PFSK-1 (cell line): ENCODE measurements around the gene KDM6A.

Experiments
- FOXP2 ChIP-seq: optimal IDR thresholded peaks from 2 replicates; pipeline ENCODE3; 2011; ENCODE audit warnings: borderline replicate concordance, control low read depth, inconsistent platforms; ENCODE audit not compliant: insufficient read depth; ENCODE audit errors: extremely low read length, extremely low read depth
- POLR2AphosphoS5 ChIP-seq: IDR thresholded peaks from 2 replicates; pipeline ENCODE4 v1.6.1; 2012; ENCODE audit warnings: low read depth, mild to moderate bottlenecking, control low read depth, low read length, moderate library complexity
- REST ChIP-seq, 2 experiments: IDR thresholded peaks; 2 replicates each; pipeline versions ENCODE4 v1.6.1 to v1.8.0; 2011 to 2012; ENCODE audit warnings: low read depth in 2 of 2, low read length in 2 of 2, control low read depth in 1 of 2, inconsistent platforms in 1 of 2, mild to moderate bottlenecking in 1 of 2, moderate library complexity in 1 of 2; ENCODE audit not compliant: insufficient read depth in 1 of 2
- SIN3A ChIP-seq: IDR thresholded peaks from 2 replicates; pipeline ENCODE4 v1.6.1; 2012; ENCODE audit warnings: mild to moderate bottlenecking, low read length, moderate library complexity, borderline replicate concordance; ENCODE audit not compliant: insufficient read depth
- TAF1 ChIP-seq: IDR thresholded peaks from 2 replicates; pipeline ENCODE4 v1.6.1; 2012; ENCODE audit warnings: low read length, control low read depth, borderline replicate concordance; ENCODE audit not compliant: insufficient read depth

GRCh38 chrX:45050558-45050957, 177.6 kb downstream of the KDM6A start:
- TF ChIP-seq FOXP2 = no peak
- TF ChIP-seq REST (IDR thresholded peaks at IDR 0.05; ENCODE audit: insufficient read depth in 1 of 2, low read depth in 2 of 2, low read length in 2 of 2) = no peak
- TF ChIP-seq SIN3A = no peak
- no peak for TF ChIP-seq POLR2AphosphoS5
- TF ChIP-seq TAF1 = no peak
